IMR-90 (cell line): ENCODE results near the gene SLC38A7. TPM values are rescaled to one million over a fixed set of nuclear protein-coding genes. Genes with fewer than 3 reads are reported as not detected.

ENCODE experiments used
- ATAC-seq: fragments of 200-7000 bp; cut with Tn5 transposase; 2 replicates; pipeline ENCODE4 v1.9.1; 2020; ENCODE audit warnings: low read depth, mild to moderate bottlenecking, moderate library complexity
- BruUV-seq: library from RNA; stranded (reverse); fragments of 400-500 nt; replicated peaks from 2 replicates; lab custom pipeline; 2021; lab: Mats Ljungman, UMichigan
- CTCF ChIA-PET: fragments of 300-600 bp; formaldehyde crosslinking; extraction: SDS; loops from one replicate; lab custom pipeline; 2021; ENCODE audit warnings: antibody characterized with exemption; lab: Yijun Ruan, JAX
- POLR2A ChIA-PET: fragments of 300-600 bp; sonication (Branson Sonifier 250); formaldehyde crosslinking; loops from one replicate; lab custom pipeline; 2022; ENCODE audit warnings: antibody characterized with exemption; ENCODE audit not compliant: unreplicated experiment; lab: Charles Lee
- DNase-seq: peaks from one replicate; pipeline ENCODE4 v3.0.0; 2013
- H2AFZ ChIP-seq: replicated peaks from 2 replicates; pipeline ENCODE3; 2013; ENCODE audit warnings: low read length, mild to moderate bottlenecking; ENCODE audit not compliant: poor library complexity
- H2AK5ac ChIP-seq: 2 replicates; pipeline ENCODE4 v1.6.1; 2013; ENCODE audit warnings: low read depth, low read length, inconsistent platforms
- H2AK9ac ChIP-seq: replicated peaks from 2 replicates; pipeline ENCODE3; 2013; ENCODE audit warnings: mild to moderate bottlenecking, low read depth, low read length, moderate library complexity; ENCODE audit not compliant: poor library complexity
- H2BK120ac ChIP-seq: 2 replicates; pipeline ENCODE4 v1.6.1; 2013; ENCODE audit warnings: low read depth, low read length, inconsistent platforms
- H2BK15ac ChIP-seq: 3 replicates; pipeline ENCODE4 v1.6.1; 2013; ENCODE audit warnings: low read depth, low read length, inconsistent platforms
- H2BK20ac ChIP-seq: 2 replicates; pipeline ENCODE4 v1.6.1; 2013; ENCODE audit warnings: low read depth, mild to moderate bottlenecking, inconsistent platforms, low read length, moderate library complexity
- H2BK5ac ChIP-seq: 2 replicates; pipeline ENCODE4 v1.6.1; 2013; ENCODE audit warnings: mild to moderate bottlenecking, low read depth, low read length, inconsistent platforms; ENCODE audit not compliant: poor library complexity, severe bottlenecking
- H3K14ac ChIP-seq: replicated peaks from 2 replicates; pipeline ENCODE4 v1.6.1; 2013; ENCODE audit warnings: low read depth, low read length, inconsistent platforms
- H3K18ac ChIP-seq: 2 replicates; pipeline ENCODE4 v1.6.1; 2013; ENCODE audit warnings: low read depth, low read length, control low read depth
- H3K23ac ChIP-seq: 2 replicates; pipeline ENCODE4 v1.6.1; 2013; ENCODE audit warnings: low read depth, low read length, inconsistent platforms
- H3K27ac ChIP-seq: 2 replicates; pipeline ENCODE4 v1.5.1; 2013; ENCODE audit warnings: mild to moderate bottlenecking, control low read depth, low read length; ENCODE audit not compliant: insufficient read depth
- H3K27me3 ChIP-seq: 2 replicates; pipeline ENCODE4 v1.6.1; 2013; ENCODE audit warnings: low read length; ENCODE audit not compliant: control insufficient read depth, insufficient read depth
- H3K36me3 ChIP-seq: 2 replicates; pipeline ENCODE4 v1.6.1; 2013; ENCODE audit warnings: low read length, mixed read lengths; ENCODE audit not compliant: control insufficient read depth, insufficient read depth
- H3K4ac ChIP-seq: 2 replicates; pipeline ENCODE4 v1.6.1; 2013; ENCODE audit warnings: low read depth, low read length, inconsistent platforms
- H3K4me1 ChIP-seq: 2 replicates; pipeline ENCODE4 v1.6.1; 2013; ENCODE audit warnings: low read length, mixed read lengths; ENCODE audit not compliant: control insufficient read depth, insufficient read depth
- H3K4me2 ChIP-seq: 2 replicates; pipeline ENCODE4 v1.6.1; 2013; ENCODE audit warnings: low read depth, mild to moderate bottlenecking, control low read depth, low read length, moderate library complexity
- H3K4me3 ChIP-seq: 2 replicates; pipeline ENCODE4 v1.5.1; 2013; ENCODE audit warnings: low read depth, mild to moderate bottlenecking, control low read depth, low read length, moderate library complexity; ENCODE audit not compliant: insufficient read depth
- H3K56ac ChIP-seq: 2 replicates; pipeline ENCODE4 v1.6.1; 2013; ENCODE audit warnings: low read length, inconsistent platforms; ENCODE audit not compliant: insufficient read depth; ENCODE audit errors: extremely low read depth
- H3K79me1 ChIP-seq, 2 experiments: 2 replicates each; pipeline ENCODE4 v1.6.1; 2013; ENCODE audit warnings: low read length in 2 of 2, inconsistent platforms in 1 of 2, low read depth in 1 of 2
- H3K9ac ChIP-seq: 2 replicates; pipeline ENCODE4 v1.6.1; 2013; ENCODE audit warnings: low read depth, low read length, control low read depth
- H3K9me1 ChIP-seq: 2 replicates; pipeline ENCODE4 v1.6.1; 2013; ENCODE audit warnings: low read length, inconsistent platforms; ENCODE audit not compliant: insufficient read depth
- H3K9me3 ChIP-seq: 2 replicates; pipeline ENCODE4 v1.6.1; 2013; ENCODE audit warnings: low read length; ENCODE audit not compliant: control insufficient read depth, insufficient read depth
- H4K20me1 ChIP-seq: 2 replicates; pipeline ENCODE4 v1.6.1; 2013; ENCODE audit warnings: low read length, inconsistent platforms; ENCODE audit not compliant: insufficient read depth
- H4K5ac ChIP-seq: 2 replicates; pipeline ENCODE4 v1.6.1; 2013; ENCODE audit warnings: mild to moderate bottlenecking, low read depth, low read length, control low read depth
- H4K8ac ChIP-seq, 2 experiments: 2 replicates each; pipeline ENCODE4 v1.6.1; 2013; ENCODE audit warnings: low read depth in 2 of 2, low read length in 2 of 2, control low read depth in 1 of 2, inconsistent platforms in 1 of 2
- H4K91ac ChIP-seq: 2 replicates; pipeline ENCODE4 v1.6.1; 2013; ENCODE audit warnings: low read depth, low read length, inconsistent platforms; ENCODE audit not compliant: insufficient read depth
- NFE2L2 ChIP-seq: fragments of 150-350 bp; IDR thresholded peaks from 2 replicates; pipeline ENCODE4 v1.6.1; 2016; ENCODE audit warnings: low read depth, mild to moderate bottlenecking, low read length
- RAD21 ChIP-seq: IDR thresholded peaks from 2 replicates; pipeline ENCODE4 v1.6.1; 2012; ENCODE audit warnings: low read length, improper control_type of control experiment
- WGBS, 2 experiments: methylation state at CpG; one replicate each; pipeline versions ENCODE4 v1.1.5 to v1.1.7; 2013; ENCODE audit warnings: missing lambda C conversion rate in 2 of 2; ENCODE audit not compliant: insufficient read length in 1 of 2; ENCODE audit errors: extremely low coverage in 2 of 2; 5-methylcytosine and 5-hydroxymethylcytosine counted together
- dilution Hi-C: fragments of 300-500 bp; cut with HindIII; formaldehyde crosslinking; loops from one replicate; pipeline ENCODE4 v1.14.3; 2018; ENCODE audit warnings: low sequenced_read_pairs; ENCODE audit not compliant: unreplicated experiment
- in situ Hi-C: fragments of 300-500 bp; cut with MboI; formaldehyde crosslinking; loops from 3 replicates; pipeline ENCODE4 v1.14.3; 2019; ENCODE audit warnings: low sequenced_read_pairs, inconsistent platforms, mixed read lengths
- intact Hi-C: fragments of 100-400 bp; cut with micrococcal nuclease; formaldehyde crosslinking; loops from 2 replicates; pipeline ENCODE4 v1.10.0; 2022
- polyA plus RNA-seq, 3 experiments: library from polyadenylated mRNA; depleted of rRNA; stranded (reverse); fragments of >200 nt; gene quantifications; 2 replicates each; pipeline ENCODE4 v1.2.3, GENCODE V29; 2012; ENCODE audit warnings: low replicate concordance in 1 of 3
- total RNA-seq: library from RNA; depleted of rRNA; stranded (reverse); fragments of >200 nt; gene quantifications from 2 replicates; pipeline ENCODE4 v1.2.3, GENCODE V29; 2012

Gene SLC38A7
- total and polyA plus RNA-seq, 2 of the 4 experiments (the other 2 are of a cell fraction): 14.7 to 16.4 TPM

- no peaks in the 10 kb centered on the region for H4K20me1 ChIP-seq
- peaks cover 3% of the 10 kb centered on the region for H3K4me1 ChIP-seq
- H3K27me3 ChIP-seq: no peaks in the 10 kb centered on the region
- WGBS, 2 experiments: 92% methylated on average over 2 of the region's 8 CpGs; no CpG with 5 or more reads in 1 of the 2 experiments
- no peak overlapping the region for H3K4ac ChIP-seq
- H4K5ac ChIP-seq: no peak overlapping the region
- H2AK5ac ChIP-seq: no peak overlapping the region
- H4K91ac ChIP-seq: no peak overlapping the region
- H3K79me1 ChIP-seq: no peaks in the 10 kb centered on the region
- H2BK15ac ChIP-seq: no peak overlapping the region
- no peak overlapping the region for H2BK5ac ChIP-seq
- H3K4me2 ChIP-seq: no peak overlapping the region
- no peak overlapping the region for H2BK20ac ChIP-seq
- H2AFZ ChIP-seq: no peak overlapping the region
- no peak overlapping the region for H3K23ac ChIP-seq
- no peak overlapping the region for H3K18ac ChIP-seq
- peaks cover 11% of the 10 kb centered on the region; the same call in 1 of the 2 replicates for H3K36me3 ChIP-seq
- no peak overlapping the region for H3K9ac ChIP-seq
- no peaks in the 10 kb centered on the region for H3K9me3 ChIP-seq
- H2AK9ac ChIP-seq: no peak overlapping the region
- H4K8ac ChIP-seq: no peak overlapping the region
- no peak overlapping the region for H3K4me3 ChIP-seq
- CTCF ChIA-PET: interaction anchor here (0.6 kb wide), 1 partner anchor 31 kb away, joined by 3 read pairs; no protein-coding TSS in a partner anchor
- intact Hi-C loops: loop anchor here (5.0 kb wide), 1 partner anchor 593 kb away; no protein-coding TSS in a partner anchor
- no TSS peak for BruUV-seq
- no peak overlapping the region for H3K27ac ChIP-seq
- no peak for DNase-seq
- TF ChIP-seq RAD21: no peak
- TF ChIP-seq NFE2L2: no peak
- POLR2A ChIA-PET: no interaction called here
- no peaks in the 10 kb centered on the region for H3K9me1 ChIP-seq
- no peak for ATAC-seq
- H3K56ac ChIP-seq: no peak overlapping the region
- dilution Hi-C loops: no loop called here
- no peak overlapping the region for H2BK120ac ChIP-seq
- in situ Hi-C loops: no loop called here
- H3K14ac ChIP-seq: no peak overlapping the region
These were observed 19.4 kb downstream of the SLC38A7 start for GRCh38 chr16:58665200-58665599.
